HepG2 (cell line): Measurements from ENCODE around the gene CIAO2A. TPM values are rescaled to one million over a fixed set of nuclear protein-coding genes. Genes with fewer than 3 reads are reported as not detected.

Experiments used
- DMTF1 ChIP-seq: sonication (generic); formaldehyde crosslinking; IDR thresholded peaks from 2 replicates; pipeline ENCODE4 v1.4.0; 2020; ENCODE audit warnings: mild to moderate bottlenecking, missing genetic modification reagents
- GATAD2A ChIP-seq: IDR thresholded peaks from 2 replicates; pipeline ENCODE4 v1.6.1; 2016
- HNRNPUL1 ChIP-seq: fragments of 200-400 bp; formaldehyde crosslinking; IDR thresholded peaks from 2 replicates; pipeline ENCODE4 v1.6.1; 2017; ENCODE audit warnings: low read depth, mild to moderate bottlenecking, low read length, moderate library complexity
- KLF15 ChIP-seq: sonication (generic); formaldehyde crosslinking; IDR thresholded peaks from 2 replicates; pipeline ENCODE4 v1.8.1; 2023; ENCODE audit warnings: borderline replicate concordance, mild to moderate bottlenecking, inconsistent platforms, missing genetic modification reagents, mixed read lengths
- SMARCE1 ChIP-seq: fragments of 450-650 bp; IDR thresholded peaks from 2 replicates; pipeline ENCODE4 v1.6.1; 2017; ENCODE audit warnings: borderline replicate concordance
- SP2 ChIP-seq: sonication (generic); formaldehyde crosslinking; IDR thresholded peaks from 2 replicates; pipeline ENCODE4 v1.5.1; 2020; ENCODE audit warnings: mild to moderate bottlenecking, missing genetic modification reagents
- SSRP1 ChIP-seq: IDR thresholded peaks from 2 replicates; pipeline ENCODE4 v1.6.1; 2016; ENCODE audit warnings: control low read depth
- ZBTB44 ChIP-seq: sonication (generic); formaldehyde crosslinking; IDR thresholded peaks from 2 replicates; pipeline ENCODE4 v1.4.0; 2020; ENCODE audit warnings: missing genetic modification reagents
- ZNF10 ChIP-seq: sonication (generic); formaldehyde crosslinking; IDR thresholded peaks from 2 replicates; pipeline ENCODE4 v1.4.0; 2020; ENCODE audit warnings: mild to moderate bottlenecking, low read depth, missing genetic modification reagents, borderline replicate concordance
- ZNF337 ChIP-seq: sonication (generic); formaldehyde crosslinking; IDR thresholded peaks from 2 replicates; pipeline ENCODE4 v1.5.1; 2020; ENCODE audit warnings: missing genetic modification reagents, low read depth, mild to moderate bottlenecking, borderline replicate concordance
- ZNF577 ChIP-seq: sonication (generic); formaldehyde crosslinking; IDR thresholded peaks from 2 replicates; pipeline ENCODE4 v1.4.0; 2020; ENCODE audit warnings: mild to moderate bottlenecking, low read depth, missing genetic modification reagents, borderline replicate concordance
- polyA plus RNA-seq, 8 experiments: library from polyadenylated mRNA; depleted of rRNA in 3 of 8; stranded (reverse) in 7 of 8; unstranded in 1 of 8; fragments of >200 nt; fragmentation: Illumina TruSeq in 4 of 8; extraction: Trizol in 4 of 8; gene quantifications; 2 replicates each; pipeline versions ENCODE4 v1.2.1 to v1.2.3, GENCODE V29; 2011 to 2016; ENCODE audit warnings: low read depth in 4 of 8, missing spikeins in 1 of 8, mixed read lengths in 1 of 8; ENCODE audit not compliant: insufficient read depth in 1 of 8
- total RNA-seq, 5 experiments: library from RNA; depleted of rRNA; stranded (reverse); fragments of >200 nt; fragmentation: Illumina TruSeq; extraction: Trizol; gene quantifications; 2 replicates each; pipeline ENCODE4 v1.2.3, GENCODE V29; 2016; ENCODE audit warnings: low read depth in 1 of 5
- TF ChIP-seq, protein P1 (sequence below): sonication (generic); formaldehyde crosslinking; IDR thresholded peaks from 2 replicates; pipeline ENCODE4 v1.4.0; 2020; ENCODE audit warnings: mild to moderate bottlenecking, missing genetic modification reagents, borderline replicate concordance
- TF ChIP-seq, protein P2 (sequence below): sonication (generic); formaldehyde crosslinking; IDR thresholded peaks from 2 replicates; pipeline ENCODE4 v1.8.1; 2023; ENCODE audit warnings: mild to moderate bottlenecking, moderate library complexity, missing genetic modification reagents
- TF ChIP-seq, protein P3 (sequence below): sonication (generic); formaldehyde crosslinking; IDR thresholded peaks from 2 replicates; pipeline ENCODE4 v1.4.0; 2020; ENCODE audit warnings: missing genetic modification reagents
- TF ChIP-seq, protein P4 (sequence below): sonication (generic); formaldehyde crosslinking; conservative IDR thresholded peaks from 2 replicates; pipeline ENCODE4 v1.4.0; 2020; ENCODE audit warnings: missing genetic modification reagents

The CIAO2A gene
- total and polyA plus RNA-seq, 2 of the 13 experiments (the other 11 are each of a cell fraction or from before 2014, with no cell fraction given) = 83.0 to 100 TPM

DNA sequence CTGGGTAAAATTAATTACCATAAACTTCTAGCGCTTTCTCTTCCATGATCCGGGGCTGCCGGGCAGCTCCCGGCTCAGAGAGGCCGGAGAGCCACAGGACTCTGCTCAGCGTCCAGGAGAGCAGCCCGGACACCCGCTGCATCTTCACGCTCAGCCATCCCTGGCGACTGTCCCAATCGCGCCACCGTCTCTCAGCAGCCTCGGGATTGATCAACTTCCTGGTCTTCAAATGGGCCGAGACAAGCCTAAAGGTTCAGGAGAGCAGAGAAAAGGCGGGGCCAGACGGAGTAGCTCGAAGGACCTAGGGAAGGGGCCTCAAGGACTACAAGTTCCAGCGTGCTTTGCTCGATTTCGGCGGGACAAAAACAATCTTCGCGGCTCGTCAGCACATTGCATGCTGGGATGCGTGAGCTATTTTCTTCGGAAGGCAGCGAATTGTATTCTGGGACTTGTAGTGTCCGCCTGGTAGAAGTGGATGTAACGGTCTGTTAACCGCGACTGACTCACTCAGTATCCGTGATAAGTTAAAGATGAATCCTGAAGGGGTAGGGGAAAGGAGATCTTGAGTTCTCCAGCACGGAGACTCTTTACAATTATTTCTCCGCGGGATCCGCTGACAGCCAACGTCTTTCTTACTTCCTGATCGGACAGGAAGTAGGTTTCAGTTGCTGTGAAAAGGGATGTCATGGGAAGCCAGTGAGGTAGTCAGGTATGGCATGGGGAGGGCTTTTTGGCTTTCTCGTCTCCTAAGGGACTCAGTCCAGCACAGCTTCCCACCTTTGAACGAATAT lies at the start of gene CIAO2A (continued):
- TF ChIP-seq, protein P1, sequence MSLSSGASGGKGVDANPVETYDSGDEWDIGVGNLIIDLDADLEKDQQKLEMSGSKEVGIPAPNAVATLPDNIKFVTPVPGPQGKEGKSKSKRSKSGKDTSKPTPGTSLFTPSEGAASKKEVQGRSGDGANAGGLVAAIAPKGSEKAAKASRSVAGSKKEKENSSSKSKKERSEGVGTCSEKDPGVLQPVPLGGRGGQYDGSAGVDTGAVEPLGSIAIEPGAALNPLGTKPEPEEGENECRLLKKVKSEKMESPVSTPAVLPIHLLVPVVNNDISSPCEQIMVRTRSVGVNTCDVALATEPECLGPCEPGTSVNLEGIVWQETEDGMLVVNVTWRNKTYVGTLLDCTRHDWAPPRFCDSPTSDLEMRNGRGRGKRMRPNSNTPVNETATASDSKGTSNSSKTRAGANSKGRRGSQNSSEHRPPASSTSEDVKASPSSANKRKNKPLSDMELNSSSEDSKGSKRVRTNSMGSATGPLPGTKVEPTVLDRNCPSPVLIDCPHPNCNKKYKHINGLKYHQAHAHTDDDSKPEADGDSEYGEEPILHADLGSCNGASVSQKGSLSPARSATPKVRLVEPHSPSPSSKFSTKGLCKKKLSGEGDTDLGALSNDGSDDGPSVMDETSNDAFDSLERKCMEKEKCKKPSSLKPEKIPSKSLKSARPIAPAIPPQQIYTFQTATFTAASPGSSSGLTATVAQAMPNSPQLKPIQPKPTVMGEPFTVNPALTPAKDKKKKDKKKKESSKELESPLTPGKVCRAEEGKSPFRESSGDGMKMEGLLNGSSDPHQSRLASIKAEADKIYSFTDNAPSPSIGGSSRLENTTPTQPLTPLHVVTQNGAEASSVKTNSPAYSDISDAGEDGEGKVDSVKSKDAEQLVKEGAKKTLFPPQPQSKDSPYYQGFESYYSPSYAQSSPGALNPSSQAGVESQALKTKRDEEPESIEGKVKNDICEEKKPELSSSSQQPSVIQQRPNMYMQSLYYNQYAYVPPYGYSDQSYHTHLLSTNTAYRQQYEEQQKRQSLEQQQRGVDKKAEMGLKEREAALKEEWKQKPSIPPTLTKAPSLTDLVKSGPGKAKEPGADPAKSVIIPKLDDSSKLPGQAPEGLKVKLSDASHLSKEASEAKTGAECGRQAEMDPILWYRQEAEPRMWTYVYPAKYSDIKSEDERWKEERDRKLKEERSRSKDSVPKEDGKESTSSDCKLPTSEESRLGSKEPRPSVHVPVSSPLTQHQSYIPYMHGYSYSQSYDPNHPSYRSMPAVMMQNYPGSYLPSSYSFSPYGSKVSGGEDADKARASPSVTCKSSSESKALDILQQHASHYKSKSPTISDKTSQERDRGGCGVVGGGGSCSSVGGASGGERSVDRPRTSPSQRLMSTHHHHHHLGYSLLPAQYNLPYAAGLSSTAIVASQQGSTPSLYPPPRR (CRISPR knock-in tag) = no peak
- TF ChIP-seq ZBTB44 (CRISPR knock-in tag) (no peak), GATAD2A (CRISPR knock-in tag) (no peak), SMARCE1 (no peak), SP2 (CRISPR knock-in tag) (peak; percentile 46), DMTF1 (CRISPR knock-in tag) (no peak), HNRNPUL1 (no peak), KLF15 (CRISPR knock-in tag) (no peak), SSRP1 (CRISPR knock-in tag) (no peak), ZNF337 (no peak), ZNF577 (CRISPR knock-in tag) (no peak), ZNF10 (CRISPR knock-in tag) (no peak)
- TF ChIP-seq, protein P2, sequence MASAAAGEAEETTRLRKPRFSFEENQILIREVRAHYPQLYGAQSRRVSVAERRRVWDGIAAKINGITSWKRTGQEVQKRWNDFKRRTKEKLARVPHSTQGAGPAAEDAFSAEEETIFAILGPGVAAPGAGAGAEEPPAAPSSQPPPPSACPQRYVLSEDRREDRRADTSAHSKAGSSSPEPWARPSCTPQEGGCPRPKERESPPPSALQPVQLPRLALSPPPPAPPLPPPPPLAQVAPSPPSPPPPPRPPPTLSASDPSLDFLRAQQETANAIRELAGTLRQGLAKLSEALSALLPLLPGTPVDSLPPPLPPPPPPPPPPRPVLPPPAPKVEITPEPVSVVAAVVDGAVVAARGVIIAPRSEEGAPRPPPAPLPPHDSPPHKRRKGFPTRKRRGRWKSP (CRISPR knock-in tag) = peak; percentile 63
- TF ChIP-seq, protein P3, sequence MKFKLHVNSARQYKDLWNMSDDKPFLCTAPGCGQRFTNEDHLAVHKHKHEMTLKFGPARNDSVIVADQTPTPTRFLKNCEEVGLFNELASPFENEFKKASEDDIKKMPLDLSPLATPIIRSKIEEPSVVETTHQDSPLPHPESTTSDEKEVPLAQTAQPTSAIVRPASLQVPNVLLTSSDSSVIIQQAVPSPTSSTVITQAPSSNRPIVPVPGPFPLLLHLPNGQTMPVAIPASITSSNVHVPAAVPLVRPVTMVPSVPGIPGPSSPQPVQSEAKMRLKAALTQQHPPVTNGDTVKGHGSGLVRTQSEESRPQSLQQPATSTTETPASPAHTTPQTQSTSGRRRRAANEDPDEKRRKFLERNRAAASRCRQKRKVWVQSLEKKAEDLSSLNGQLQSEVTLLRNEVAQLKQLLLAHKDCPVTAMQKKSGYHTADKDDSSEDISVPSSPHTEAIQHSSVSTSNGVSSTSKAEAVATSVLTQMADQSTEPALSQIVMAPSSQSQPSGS (CRISPR knock-in tag) = no peak
- TF ChIP-seq, protein P4, sequence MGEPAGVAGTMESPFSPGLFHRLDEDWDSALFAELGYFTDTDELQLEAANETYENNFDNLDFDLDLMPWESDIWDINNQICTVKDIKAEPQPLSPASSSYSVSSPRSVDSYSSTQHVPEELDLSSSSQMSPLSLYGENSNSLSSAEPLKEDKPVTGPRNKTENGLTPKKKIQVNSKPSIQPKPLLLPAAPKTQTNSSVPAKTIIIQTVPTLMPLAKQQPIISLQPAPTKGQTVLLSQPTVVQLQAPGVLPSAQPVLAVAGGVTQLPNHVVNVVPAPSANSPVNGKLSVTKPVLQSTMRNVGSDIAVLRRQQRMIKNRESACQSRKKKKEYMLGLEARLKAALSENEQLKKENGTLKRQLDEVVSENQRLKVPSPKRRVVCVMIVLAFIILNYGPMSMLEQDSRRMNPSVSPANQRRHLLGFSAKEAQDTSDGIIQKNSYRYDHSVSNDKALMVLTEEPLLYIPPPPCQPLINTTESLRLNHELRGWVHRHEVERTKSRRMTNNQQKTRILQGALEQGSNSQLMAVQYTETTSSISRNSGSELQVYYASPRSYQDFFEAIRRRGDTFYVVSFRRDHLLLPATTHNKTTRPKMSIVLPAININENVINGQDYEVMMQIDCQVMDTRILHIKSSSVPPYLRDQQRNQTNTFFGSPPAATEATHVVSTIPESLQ (CRISPR knock-in tag) = no peak
